ENCODE measurements around the gene RPLP1. TPM values are rescaled to one million over a fixed set of nuclear protein-coding genes. Genes with fewer than 3 reads are reported as not detected.

Gene RPLP1
- total RNA-seq, 1 donor from 2014 or later: 40.1 TPM

DNA sequence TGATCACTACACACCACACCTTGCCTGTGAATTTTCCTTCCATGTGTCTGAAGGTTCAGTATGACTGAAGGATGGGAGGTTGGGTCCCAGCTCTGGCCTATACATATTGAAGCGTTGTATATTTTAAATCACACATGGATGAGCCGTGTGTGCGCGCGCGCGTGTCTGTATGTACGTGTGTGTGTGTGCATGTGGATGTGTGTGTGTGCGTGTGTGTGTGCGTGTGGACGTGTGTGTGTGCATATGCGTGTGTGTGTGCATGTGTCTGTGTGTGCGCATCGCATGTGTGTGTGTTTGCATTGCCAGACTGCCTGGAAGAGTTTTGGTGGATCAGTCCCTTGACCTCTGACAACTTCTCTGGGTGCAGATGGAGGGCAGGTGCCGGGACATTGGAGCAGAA lies 45.7 kb downstream of the RPLP1 start:
- no peak for DNase-seq

DNA sequence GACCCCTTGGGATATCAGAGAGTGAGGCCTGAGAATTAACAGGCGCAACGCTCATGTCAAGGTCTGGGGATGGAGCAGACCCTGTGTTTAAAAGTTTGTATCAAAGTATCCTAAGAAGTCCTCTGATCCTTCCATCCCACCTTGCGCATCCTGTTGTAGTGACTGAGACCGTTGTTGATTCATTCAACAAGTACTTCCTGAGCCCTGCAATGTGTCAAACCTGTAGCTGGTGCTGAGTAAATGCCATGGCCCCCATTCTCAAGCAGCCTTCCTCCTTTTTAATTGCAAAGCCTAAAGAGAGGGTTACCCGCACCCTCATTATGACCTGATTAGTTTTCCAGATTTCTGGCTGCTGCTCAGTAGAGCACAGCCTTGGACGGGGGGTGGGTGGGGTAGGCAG lies 46.4 kb downstream of the RPLP1 start:
- no peak for DNase-seq

- no peak for DNase-seq
These were observed 47.0 kb downstream of the RPLP1 start for GRCh38 chr15:69499521-69500211.

- DNase-seq: no peak
These were observed 47.7 kb downstream of the RPLP1 start for GRCh38 chr15:69500339-69500738.

GRCh38 chr15:69501456-69501855 lies 48.8 kb downstream of the RPLP1 start:
- no peak for DNase-seq

DNA sequence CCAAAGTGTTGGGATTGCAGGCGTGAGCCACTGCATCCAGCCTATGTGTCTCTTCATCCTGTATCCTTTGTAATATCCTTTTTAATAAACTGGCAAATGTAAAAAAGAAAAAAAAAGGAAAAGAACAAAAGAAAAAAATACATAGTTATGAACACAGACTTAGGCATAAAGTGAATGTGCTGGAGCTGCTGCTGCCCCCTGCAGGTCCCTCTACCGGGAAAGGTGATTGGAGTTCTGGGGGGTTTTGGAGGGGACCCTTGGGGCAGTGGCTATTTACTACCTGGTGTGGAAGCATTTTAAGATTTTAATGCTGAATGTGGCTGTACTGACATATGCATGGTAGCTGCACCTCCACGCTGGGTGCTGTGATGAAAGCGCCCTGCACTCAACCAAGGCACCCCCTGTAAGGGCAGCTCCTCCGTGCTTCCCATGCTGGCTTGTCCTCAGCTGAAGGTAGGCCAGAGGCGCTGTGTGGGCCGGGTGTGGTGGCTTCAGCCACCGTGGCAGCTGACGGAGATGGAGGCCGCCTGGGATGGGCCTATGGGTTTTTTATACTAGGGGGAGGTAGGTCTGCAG lies 49.9 kb downstream of the RPLP1 start:
- DNase-seq: no peak

DNA sequence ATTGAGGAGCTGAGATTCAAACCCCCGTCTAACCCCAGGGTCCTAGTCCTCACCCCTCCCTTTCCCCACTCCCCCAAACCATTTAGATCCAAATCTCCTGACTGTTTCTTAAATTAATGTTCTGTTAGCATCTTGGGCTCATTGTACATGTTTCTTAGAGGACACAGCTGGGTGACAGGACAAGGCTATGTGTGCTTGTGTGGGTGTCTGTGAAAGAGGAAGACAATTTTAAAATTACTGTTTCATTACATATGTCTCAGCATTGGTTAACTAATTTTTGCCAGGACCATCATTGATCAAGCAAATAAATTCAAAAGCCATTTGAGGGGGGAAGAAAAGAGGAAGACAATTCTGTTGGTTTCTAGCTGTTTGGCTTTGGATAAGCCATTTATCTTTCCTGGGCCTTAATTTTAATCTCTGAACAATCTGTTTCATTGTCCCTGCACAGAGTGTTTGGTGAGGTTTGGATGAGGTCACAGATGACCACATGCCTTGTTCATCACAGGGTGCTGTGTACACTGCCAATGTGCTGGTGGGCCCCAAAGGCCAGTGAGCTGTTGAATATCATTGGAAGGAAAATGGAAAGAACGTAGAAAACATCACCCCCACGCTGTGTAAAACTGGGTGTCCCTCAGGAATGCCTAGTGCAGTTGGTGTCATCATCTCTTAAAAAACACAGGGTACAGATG lies 51.9 kb downstream of the RPLP1 start:
- DNase-seq: no peak

Small RNAs within 50 kb of the gene (small RNA-seq; reads per million reads assigned to genes)
- 0.12 reads per million for gene RF00012

Other genes starting within 250 kb of the RPLP1 start
- gene PAQR5, start 153.9 kb upstream of the RPLP1 start, total RNA-seq: 1.1 TPM
- gene KIF23, start 38.5 kb upstream of the RPLP1 start, total RNA-seq: 4.7 TPM